Prostate gland (tissue), 2 donors: Measurements from ENCODE around the gene GLI2. TPM values are rescaled to one million over a fixed set of nuclear protein-coding genes. Genes with fewer than 3 reads are reported as not detected.

Source experiments
- DNase-seq: peaks from one replicate; pipeline ENCODE4 v3.0.0-alpha.2; 2019; ENCODE audit warnings: low spot score
- H3K27ac ChIP-seq, 2 donors: fragments of 200-600 bp; sonication (generic); 2 replicates each; pipeline ENCODE4 v1.5.1; 2017 to 2019
- H3K27me3 ChIP-seq: fragments of 200-600 bp; sonication (generic); replicated peaks from 2 replicates; pipeline ENCODE4 v1.5.1; 2019; ENCODE audit not compliant: insufficient read depth
- H3K36me3 ChIP-seq, 2 donors: fragments of 200-600 bp; sonication (generic); 1 replicate in 1 of 2; 2 replicates in 1 of 2; pipeline versions ENCODE4 v1.5.1 to v1.8.1; 2017 to 2019
- H3K4me1 ChIP-seq: fragments of 200-600 bp; sonication (generic); replicated peaks from 2 replicates; pipeline ENCODE4 v1.5.1; 2019
- H3K4me3 ChIP-seq, 2 donors: fragments of 200-600 bp; sonication (generic); 2 replicates each; pipeline ENCODE4 v1.5.1; 2017 to 2019
- H3K9me3 ChIP-seq: fragments of 200-600 bp; sonication (generic); 2 replicates; pipeline ENCODE4 v1.5.1; 2017
- POLR2A ChIP-seq: fragments of 450-650 bp; IDR thresholded peaks from one replicate; pipeline ENCODE4 v1.6.1; 2016; ENCODE audit warnings: antibody characterized with exemption, mild to moderate bottlenecking
- POLR2AphosphoS5 ChIP-seq: sonication (generic); formaldehyde crosslinking; IDR thresholded peaks from one replicate; pipeline ENCODE4 v1.6.1; 2017; ENCODE audit warnings: antibody characterized with exemption
- WGBS: methylation state at CpG from one replicate; pipeline ENCODE4 v1.1.5; 2018; 5-methylcytosine and 5-hydroxymethylcytosine counted together
- intact Hi-C: fragments of 100-400 bp; cut with DNase I; formaldehyde crosslinking; loops from one replicate; pipeline ENCODE4 v1.14.2; 2022
- total RNA-seq, 2 donors: library from RNA; depleted of rRNA; stranded (reverse); fragments of >200 nt; gene quantifications; one replicate each; pipeline ENCODE4 v1.1.0, GENCODE V29; 2016
- TF ChIP-seq, protein P1 (sequence below), 4 experiments: fragments of 200-600 bp in 2 of 4; fragments of 450-650 bp in 2 of 4; sonication (generic) in 2 of 4; IDR thresholded peaks; 1 replicate in 3 of 4; 2 replicates in 1 of 4; pipeline ENCODE4 v1.5.1; 2016 to 2019; ENCODE audit warnings: antibody characterized with exemption in 4 of 4, mild to moderate bottlenecking in 2 of 4, moderate library complexity in 2 of 4

Gene GLI2
- total RNA-seq, 2 donors from 2014 or later, result 3.8 to 16.4 TPM

DNA sequence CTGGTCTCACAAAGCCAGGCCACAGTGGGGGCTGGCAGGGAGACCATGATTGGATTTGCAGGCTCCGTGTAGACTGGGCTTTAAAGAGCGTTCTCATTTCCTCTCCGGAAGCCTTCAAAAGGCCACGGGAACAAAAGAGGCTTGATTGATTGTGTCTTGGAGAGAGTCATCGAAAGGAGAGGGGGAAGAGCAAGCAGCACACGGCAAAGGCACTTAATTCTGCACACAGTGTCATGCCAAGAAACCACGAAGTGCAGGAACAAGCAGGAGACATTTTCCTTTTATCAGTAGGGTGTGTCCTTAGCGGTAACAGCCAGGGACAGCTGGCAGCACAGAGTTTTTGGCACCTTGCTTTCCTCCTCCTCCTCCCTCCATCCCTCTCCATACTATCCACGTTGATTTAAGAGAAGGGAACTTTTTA lies 47.7 kb downstream of the GLI2 start:
- H3K4me3 ChIP-seq, result no peak overlapping the region
- TF ChIP-seq POLR2A, result no peak
- TF ChIP-seq, protein P1, sequence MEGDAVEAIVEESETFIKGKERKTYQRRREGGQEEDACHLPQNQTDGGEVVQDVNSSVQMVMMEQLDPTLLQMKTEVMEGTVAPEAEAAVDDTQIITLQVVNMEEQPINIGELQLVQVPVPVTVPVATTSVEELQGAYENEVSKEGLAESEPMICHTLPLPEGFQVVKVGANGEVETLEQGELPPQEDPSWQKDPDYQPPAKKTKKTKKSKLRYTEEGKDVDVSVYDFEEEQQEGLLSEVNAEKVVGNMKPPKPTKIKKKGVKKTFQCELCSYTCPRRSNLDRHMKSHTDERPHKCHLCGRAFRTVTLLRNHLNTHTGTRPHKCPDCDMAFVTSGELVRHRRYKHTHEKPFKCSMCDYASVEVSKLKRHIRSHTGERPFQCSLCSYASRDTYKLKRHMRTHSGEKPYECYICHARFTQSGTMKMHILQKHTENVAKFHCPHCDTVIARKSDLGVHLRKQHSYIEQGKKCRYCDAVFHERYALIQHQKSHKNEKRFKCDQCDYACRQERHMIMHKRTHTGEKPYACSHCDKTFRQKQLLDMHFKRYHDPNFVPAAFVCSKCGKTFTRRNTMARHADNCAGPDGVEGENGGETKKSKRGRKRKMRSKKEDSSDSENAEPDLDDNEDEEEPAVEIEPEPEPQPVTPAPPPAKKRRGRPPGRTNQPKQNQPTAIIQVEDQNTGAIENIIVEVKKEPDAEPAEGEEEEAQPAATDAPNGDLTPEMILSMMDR (IDR thresholded peaks at IDR 0.05), result no peak
- TF ChIP-seq POLR2AphosphoS5, result peak; percentile 60
- no peaks in the 10 kb centered on the region for H3K27me3 ChIP-seq
- peaks cover 10% of the 10 kb centered on the region for H3K4me1 ChIP-seq
- intact Hi-C loops, result no loop called here
- 2% methylated on average over 9 of the region's 9 CpGs for WGBS
- peak; percentile 28 for DNase-seq
- no peak overlapping the region for H3K27ac ChIP-seq
- no peaks in the 10 kb centered on the region for H3K9me3 ChIP-seq
- H3K36me3 ChIP-seq, result no peaks in the 10 kb centered on the region

DNA sequence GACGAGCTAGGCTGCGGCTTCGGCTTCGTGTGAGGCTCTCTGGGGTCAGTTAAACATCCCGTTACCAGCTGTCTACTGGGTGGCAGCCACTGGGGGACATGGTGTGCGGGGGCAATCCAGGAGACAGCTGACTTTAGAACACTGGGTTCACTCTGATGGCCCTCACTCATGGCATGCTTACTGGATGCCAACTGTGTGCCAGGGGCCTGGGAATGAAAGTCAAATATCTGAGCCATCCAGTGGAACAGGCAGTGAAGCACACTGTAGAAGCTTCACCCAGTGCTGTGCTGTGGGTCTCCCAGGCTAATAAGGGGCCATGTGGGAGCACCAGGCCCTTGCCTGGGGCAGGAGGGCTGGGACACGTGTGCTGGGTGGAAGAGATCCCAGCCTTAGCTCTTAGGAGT lies 48.3 kb downstream of the GLI2 start:
- TF ChIP-seq, protein P1 (IDR thresholded peaks at IDR 0.05), result no peak
- TF ChIP-seq POLR2A, result no peak
- Histone ChIP-seq H3K4me1 (peaks cover 10% of the 10 kb centered on the region), H3K36me3 (no peaks in the 10 kb centered on the region), H3K27ac (no peak overlapping the region), H3K4me3 (no peak overlapping the region), H3K9me3 (no peaks in the 10 kb centered on the region), H3K27me3 (no peaks in the 10 kb centered on the region)
- DNase-seq, result no peak
- intact Hi-C loops, result no loop called here
- WGBS, result 34% methylated on average over 7 of the region's 7 CpGs
